ENCODE results near the gene CDK18.

- TF ChIP-seq CTCF (IDR thresholded peaks at IDR 0.05; ENCODE audit: insufficient read depth, low read length) (no peak), POLR2AphosphoS5 (IDR thresholded peaks at IDR 0.05; ENCODE audit: low read depth) (no peak), SPI1 (IDR thresholded peaks at IDR 0.05; ENCODE audit: borderline replicate concordance, low read depth) (no peak), GABPA (IDR thresholded peaks at IDR 0.05; ENCODE audit: low read depth) (no peak), REST (IDR thresholded peaks at IDR 0.05; ENCODE audit: insufficient replicate concordance, low read depth) (no peak)
Measured at GRCh38 chr1:205500240-205501233, 3.9 kb upstream of the CDK18 start.
